Upper lobe of left lung (tissue), 4 donors: ENCODE measurements around the gene ZNG1A.
"Not testable (repeated sequence)": the region's sequence is repeated elsewhere in the genome, so short reads cannot be mapped to it uniquely, and the experiment has no call there.

Source experiments
- POLR2A ChIP-seq, 4 donors: fragments of 450-650 bp; IDR thresholded peaks; one replicate each; pipeline ENCODE4 v1.5.1; 2016 to 2017; ENCODE audit warnings: antibody characterized with exemption in 4 of 4, mild to moderate bottlenecking in 2 of 4
- TF ChIP-seq, protein P1 (sequence below), 6 experiments: fragments of 450-650 bp in 4 of 6; fragments of 200-600 bp in 2 of 6; sonication (generic) in 2 of 6; IDR thresholded peaks; one replicate each; pipeline ENCODE4 v1.5.1; 2016 to 2019; ENCODE audit warnings: antibody characterized with exemption in 6 of 6

DNA sequence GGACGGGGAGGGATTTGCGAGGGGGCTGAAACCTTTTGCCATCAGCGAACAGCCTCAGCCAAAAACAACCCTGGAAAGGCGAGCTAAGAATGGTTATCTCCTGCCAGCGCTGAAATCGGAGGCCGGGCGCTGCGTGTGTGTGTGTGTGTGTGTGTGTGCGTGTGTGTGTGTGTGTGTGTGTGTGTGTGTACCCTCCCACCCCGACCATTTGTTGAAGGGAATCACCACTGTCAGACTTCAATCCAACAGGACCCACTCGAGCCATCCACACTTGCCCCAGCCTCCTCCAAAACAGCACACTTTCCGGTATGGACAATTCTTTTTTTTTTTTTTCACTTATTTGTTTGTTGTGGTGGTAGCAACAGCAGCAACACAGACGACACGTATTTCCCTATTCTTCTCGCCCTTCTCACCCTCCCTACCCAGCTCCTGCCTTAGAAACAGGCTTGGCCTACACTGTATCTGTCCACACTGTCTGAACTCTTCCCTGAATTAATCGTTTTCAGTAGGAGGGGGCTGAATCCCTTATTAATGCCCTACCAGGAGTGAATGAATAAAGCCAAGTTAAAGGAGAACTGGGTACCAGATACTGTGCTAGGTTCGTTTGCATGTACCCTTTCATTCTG lies 104.8 kb downstream of the ZNG1A start:
- TF ChIP-seq, protein P1, sequence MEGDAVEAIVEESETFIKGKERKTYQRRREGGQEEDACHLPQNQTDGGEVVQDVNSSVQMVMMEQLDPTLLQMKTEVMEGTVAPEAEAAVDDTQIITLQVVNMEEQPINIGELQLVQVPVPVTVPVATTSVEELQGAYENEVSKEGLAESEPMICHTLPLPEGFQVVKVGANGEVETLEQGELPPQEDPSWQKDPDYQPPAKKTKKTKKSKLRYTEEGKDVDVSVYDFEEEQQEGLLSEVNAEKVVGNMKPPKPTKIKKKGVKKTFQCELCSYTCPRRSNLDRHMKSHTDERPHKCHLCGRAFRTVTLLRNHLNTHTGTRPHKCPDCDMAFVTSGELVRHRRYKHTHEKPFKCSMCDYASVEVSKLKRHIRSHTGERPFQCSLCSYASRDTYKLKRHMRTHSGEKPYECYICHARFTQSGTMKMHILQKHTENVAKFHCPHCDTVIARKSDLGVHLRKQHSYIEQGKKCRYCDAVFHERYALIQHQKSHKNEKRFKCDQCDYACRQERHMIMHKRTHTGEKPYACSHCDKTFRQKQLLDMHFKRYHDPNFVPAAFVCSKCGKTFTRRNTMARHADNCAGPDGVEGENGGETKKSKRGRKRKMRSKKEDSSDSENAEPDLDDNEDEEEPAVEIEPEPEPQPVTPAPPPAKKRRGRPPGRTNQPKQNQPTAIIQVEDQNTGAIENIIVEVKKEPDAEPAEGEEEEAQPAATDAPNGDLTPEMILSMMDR (IDR thresholded peaks at IDR 0.05): not testable (repeated sequence)
- not testable (repeated sequence) for TF ChIP-seq POLR2A (IDR thresholded peaks at IDR 0.05)
